HEK293 (cell line): ENCODE measurements around the gene RAE1.

Source experiments
- MEIS1 ChIP-seq: sonication (generic); formaldehyde crosslinking; IDR thresholded peaks from 2 replicates; pipeline ENCODE4 v1.8.1; 2022; ENCODE audit warnings: missing genetic modification reagents, mild to moderate bottlenecking, borderline replicate concordance
- OVOL3 ChIP-seq: fragments of 450-650 bp; formaldehyde crosslinking; IDR thresholded peaks from 2 replicates; pipeline ENCODE4 v1.5.1; 2016; ENCODE audit warnings: missing biosample characterization, missing genetic modification characterization
- PATZ1 ChIP-seq: fragments of 450-650 bp; formaldehyde crosslinking; IDR thresholded peaks from 2 replicates; pipeline ENCODE4 v1.5.1; 2016; ENCODE audit warnings: missing biosample characterization, missing genetic modification characterization
- ZBTB11 ChIP-seq: fragments of 450-650 bp; formaldehyde crosslinking; conservative IDR thresholded peaks from 2 replicates; pipeline ENCODE4 v1.5.1; 2016; ENCODE audit warnings: low read depth, missing biosample characterization, missing genetic modification characterization
- ZBTB49 ChIP-seq: fragments of 450-650 bp; formaldehyde crosslinking; IDR thresholded peaks from 2 replicates; pipeline ENCODE4 v1.5.1; 2016; ENCODE audit warnings: missing biosample characterization, missing genetic modification characterization, low read depth
- ZBTB6 ChIP-seq: fragments of 450-650 bp; formaldehyde crosslinking; IDR thresholded peaks from 2 replicates; pipeline ENCODE4 v1.5.1; 2017; ENCODE audit warnings: missing biosample characterization, missing genetic modification characterization
- ZBTB7A ChIP-seq: fragments of 450-650 bp; formaldehyde crosslinking; IDR thresholded peaks from 2 replicates; pipeline ENCODE4 v1.5.1; 2016; ENCODE audit warnings: low read depth, missing biosample characterization, missing genetic modification characterization
- ZNF133 ChIP-seq: fragments of 450-650 bp; formaldehyde crosslinking; IDR thresholded peaks from 2 replicates; pipeline ENCODE4 v1.5.1; 2016; ENCODE audit warnings: missing biosample characterization, missing genetic modification characterization
- ZNF157 ChIP-seq: fragments of 450-650 bp; formaldehyde crosslinking; IDR thresholded peaks from 2 replicates; pipeline ENCODE4 v1.5.1; 2016; ENCODE audit warnings: missing biosample characterization, missing genetic modification characterization
- ZNF175 ChIP-seq: fragments of 450-650 bp; formaldehyde crosslinking; IDR thresholded peaks from 2 replicates; pipeline ENCODE4 v1.5.1; 2016; ENCODE audit warnings: missing biosample characterization, missing genetic modification characterization
- ZNF223 ChIP-seq: fragments of 450-650 bp; formaldehyde crosslinking; IDR thresholded peaks from 2 replicates; pipeline ENCODE4 v1.5.1; 2016; ENCODE audit warnings: missing biosample characterization, missing genetic modification characterization
- ZNF362 ChIP-seq: fragments of 450-650 bp; formaldehyde crosslinking; IDR thresholded peaks from 2 replicates; pipeline ENCODE4 v1.5.1; 2016; ENCODE audit warnings: missing biosample characterization, missing genetic modification characterization
- ZNF426 ChIP-seq: fragments of 450-650 bp; formaldehyde crosslinking; IDR thresholded peaks from 2 replicates; pipeline ENCODE4 v1.5.1; 2017; ENCODE audit warnings: missing biosample characterization, missing genetic modification characterization, mild to moderate bottlenecking, inconsistent platforms, moderate library complexity
- ZNF433 ChIP-seq: fragments of 450-650 bp; formaldehyde crosslinking; IDR thresholded peaks from 2 replicates; pipeline ENCODE4 v1.5.1; 2016; ENCODE audit warnings: missing biosample characterization, missing genetic modification characterization, low read depth
- ZNF48 ChIP-seq: fragments of 450-650 bp; formaldehyde crosslinking; IDR thresholded peaks from 2 replicates; pipeline ENCODE4 v1.5.1; 2016; ENCODE audit warnings: missing biosample characterization, missing genetic modification characterization
- ZNF501 ChIP-seq: fragments of 450-650 bp; formaldehyde crosslinking; IDR thresholded peaks from 2 replicates; pipeline ENCODE4 v1.5.1; 2016; ENCODE audit warnings: missing biosample characterization, missing genetic modification characterization
- ZNF513 ChIP-seq: fragments of 450-650 bp; IDR thresholded peaks from 2 replicates; pipeline ENCODE4 v1.5.1; 2018; ENCODE audit warnings: missing biosample characterization, missing genetic modification characterization
- ZNF707 ChIP-seq: fragments of 450-650 bp; formaldehyde crosslinking; IDR thresholded peaks from 2 replicates; pipeline ENCODE4 v1.5.1; 2016; ENCODE audit warnings: missing biosample characterization, missing genetic modification characterization
- ZNF830 ChIP-seq: fragments of 450-650 bp; IDR thresholded peaks from 2 replicates; pipeline ENCODE4 v1.5.0; 2018; ENCODE audit warnings: missing biosample characterization, missing genetic modification characterization, low read depth, mild to moderate bottlenecking, moderate library complexity
- ZNF837 ChIP-seq: fragments of 450-650 bp; formaldehyde crosslinking; IDR thresholded peaks from 2 replicates; pipeline ENCODE4 v1.5.1; 2016; ENCODE audit warnings: missing biosample characterization, missing genetic modification characterization
- ZSCAN4 ChIP-seq: fragments of 450-650 bp; formaldehyde crosslinking; IDR thresholded peaks from 2 replicates; pipeline ENCODE4 v1.5.1; 2017; ENCODE audit warnings: missing biosample characterization, missing genetic modification characterization

Gene RAE1

GRCh38 chr20:57389695-57390603 is 38.9 kb downstream of the RAE1 start (continued):
- TF ChIP-seq ZBTB11 (tag by site-specific recombination) (no peak), OVOL3 (tag by site-specific recombination) (no peak), ZNF223 (tag by site-specific recombination) (no peak), ZNF433 (tag by site-specific recombination) (no peak), ZBTB6 (tag by site-specific recombination) (no peak), ZNF830 (tag by site-specific recombination) (no peak), ZNF837 (tag by site-specific recombination) (no peak), ZNF513 (tag by site-specific recombination) (no peak), ZNF175 (tag by site-specific recombination) (no peak), ZBTB7A (no peak), ZNF426 (tag by site-specific recombination) (no peak), ZNF707 (tag by site-specific recombination) (no peak), ZNF133 (tag by site-specific recombination) (no peak), ZNF501 (tag by site-specific recombination) (no peak), MEIS1 (CRISPR knock-in tag) (no peak), ZNF48 (no peak), ZBTB49 (tag by site-specific recombination) (no peak), ZNF157 (tag by site-specific recombination) (no peak), PATZ1 (tag by site-specific recombination) (peak; percentile 63; the same call in 1 of the 2 replicates), ZSCAN4 (tag by site-specific recombination) (no peak), ZNF362 (tag by site-specific recombination) (no peak)
